Activated gamma-delta T cell treated with anti-CD3 and anti-CD28 coated beads, Interleukin-2, amount 50 U/mL, for 16 hours (primary cell): ENCODE measurements around the gene MT3.
A peak's percentile ranks its signal among the peaks of the same experiment; 100 is the strongest.
"Not testable (repeated sequence)": the region's sequence is repeated elsewhere in the genome, so short reads cannot be mapped to it uniquely, and the experiment has no call there.

Source experiments
- DNase-seq: peaks from one replicate; pipeline ENCODE4 v3.0.0-alpha.2; 2020; ENCODE audit warnings: low read depth

MT3 gene

DNA sequence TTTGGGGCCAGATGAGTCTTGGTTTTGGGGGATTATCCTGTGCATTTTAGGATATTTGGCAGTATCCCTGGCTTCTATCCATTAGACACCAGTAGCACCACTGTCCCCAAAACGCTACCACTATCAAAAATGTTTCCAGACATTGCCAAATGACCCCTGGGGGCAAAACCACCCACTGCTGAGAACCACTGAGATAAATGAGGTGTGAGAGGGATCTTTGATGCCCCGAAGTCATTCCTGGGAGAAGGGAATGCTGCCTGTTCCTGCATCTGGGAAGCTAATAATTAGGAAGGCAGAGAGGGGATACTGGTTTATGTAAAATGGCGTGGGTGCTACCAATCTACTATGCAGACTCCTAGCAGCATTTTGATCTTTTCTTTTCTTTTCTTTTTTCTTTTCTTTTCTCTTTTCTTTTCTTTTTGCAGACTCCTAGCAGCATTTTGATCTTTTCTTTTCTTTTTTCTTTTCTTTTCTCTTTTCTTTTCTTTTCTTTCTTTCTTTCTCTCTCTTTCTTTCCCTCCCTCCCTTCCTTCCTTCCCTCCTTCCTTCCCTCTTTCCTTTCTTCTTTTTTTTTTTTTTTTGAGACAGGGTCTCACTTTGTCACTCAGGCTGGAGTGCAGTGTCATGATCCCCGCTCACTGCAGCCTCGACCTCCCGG lies 8.8 kb upstream of the MT3 start:
- DNase-seq, result no peak

DNA sequence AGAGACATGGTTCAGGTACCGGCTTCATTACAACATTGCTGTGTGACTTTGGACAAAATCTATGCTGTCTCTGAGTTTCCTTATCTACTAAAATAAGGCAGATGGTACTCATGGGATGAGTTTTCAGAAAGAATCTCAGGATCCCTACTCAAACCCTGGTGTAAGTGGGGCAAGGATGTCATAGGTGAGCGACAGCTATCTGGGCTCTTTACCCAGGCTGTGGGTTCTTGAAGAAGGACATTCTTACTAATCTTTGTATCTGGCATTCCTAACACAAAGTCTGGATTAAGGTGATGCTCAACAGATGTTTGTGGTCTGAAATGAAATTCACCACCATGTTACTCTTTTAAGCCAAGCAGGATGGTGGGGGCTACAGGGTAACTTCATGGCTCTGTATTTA lies 6.4 kb upstream of the MT3 start:
- DNase-seq, result not testable (repeated sequence)

DNA sequence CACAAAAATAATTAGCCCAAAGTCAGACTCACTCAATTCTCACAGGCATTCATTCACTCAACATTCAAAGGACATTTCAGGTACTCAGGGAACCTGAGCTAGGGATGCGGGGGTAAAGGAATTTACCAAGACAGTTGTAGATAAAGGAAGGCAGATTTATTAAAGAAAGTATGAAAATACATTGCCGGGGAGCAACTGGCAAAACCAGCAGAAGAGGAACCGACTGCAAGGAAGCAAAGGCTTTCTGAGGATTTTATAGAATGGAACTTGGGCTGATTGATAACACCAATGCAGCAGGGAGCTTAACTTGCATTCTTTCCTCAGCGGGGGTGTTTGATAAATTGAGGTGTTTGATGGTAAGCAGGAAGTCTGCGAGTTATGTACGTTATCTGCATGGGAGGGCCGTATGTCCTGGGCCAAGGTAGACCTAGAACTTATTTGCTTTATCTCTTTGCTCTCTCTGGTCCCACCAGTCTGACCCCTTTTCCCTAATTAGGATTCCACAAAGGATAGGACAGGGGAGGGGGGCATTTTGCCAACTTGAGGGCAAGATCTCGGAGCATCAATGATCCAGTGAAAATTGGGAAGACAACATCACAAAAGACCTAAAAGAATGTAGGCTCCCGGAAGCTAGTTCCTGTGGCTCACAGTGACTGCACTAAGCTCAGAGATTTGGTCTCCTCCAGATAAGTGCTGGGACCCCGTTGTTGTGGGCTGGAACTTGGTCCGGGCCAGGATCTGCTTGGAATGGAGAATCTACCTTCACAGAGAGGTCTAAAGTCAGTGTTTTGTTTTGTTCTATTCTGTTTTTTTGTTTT lies 5.8 kb upstream of the MT3 start:
- DNase-seq, result no peak

- DNase-seq, result no peak
Measured at GRCh38 chr16:56584276-56584675, 5.1 kb upstream of the MT3 start.

DNA sequence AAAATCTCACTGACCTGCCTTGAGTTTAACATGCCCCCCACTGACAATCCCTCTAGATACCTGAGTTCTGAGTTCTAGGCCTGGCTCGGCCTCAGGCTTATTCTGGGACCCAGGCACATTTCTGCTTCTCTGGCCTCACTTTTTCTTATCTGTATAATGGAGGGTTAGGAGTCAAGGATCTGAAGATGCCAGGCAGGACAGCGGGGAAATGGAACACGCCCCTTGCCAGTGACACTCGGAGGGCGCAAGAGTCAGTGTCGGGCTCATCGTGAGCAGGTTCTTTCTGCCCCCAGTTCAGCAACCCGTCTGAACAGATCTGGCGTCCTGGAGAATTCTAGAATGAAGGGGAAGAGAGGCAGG lies 567 bp upstream of the MT3 start:
- no peak for DNase-seq

- no peak for DNase-seq
Measured at GRCh38 chr16:56591377-56592060, 2.2 kb downstream of the MT3 start.

- no peak for DNase-seq
Measured at GRCh38 chr16:56593573-56594291, 4.4 kb downstream of the MT3 start.

GRCh38 chr16:56594292-56594619 lies 4.9 kb downstream of the MT3 start:
- no peak for DNase-seq

- DNase-seq, result no peak
Measured at GRCh38 chr16:56600398-56600999, 11.2 kb downstream of the MT3 start.

- no peak for DNase-seq
Measured at GRCh38 chr16:56601325-56601724, 12.0 kb downstream of the MT3 start.

DNA sequence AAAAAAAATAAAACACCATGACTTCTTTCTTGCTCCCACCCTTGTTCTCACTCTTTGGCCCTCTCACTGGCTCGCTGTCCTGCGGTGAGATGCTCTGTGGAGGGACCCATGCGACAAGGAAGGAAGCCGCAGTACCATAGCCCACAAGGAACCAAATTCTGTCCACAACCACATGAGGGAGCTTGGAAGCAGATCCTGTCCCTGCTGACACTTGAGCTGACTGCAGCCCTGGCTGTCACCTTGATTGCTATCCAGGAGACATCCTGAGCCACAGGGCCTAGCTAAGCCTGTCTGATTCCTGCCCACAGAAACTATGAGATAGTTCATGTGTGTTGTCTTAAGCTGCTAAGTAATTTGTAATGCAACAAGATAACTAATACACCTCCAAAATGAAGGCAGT lies 14.3 kb downstream of the MT3 start:
- no peak for DNase-seq

DNA sequence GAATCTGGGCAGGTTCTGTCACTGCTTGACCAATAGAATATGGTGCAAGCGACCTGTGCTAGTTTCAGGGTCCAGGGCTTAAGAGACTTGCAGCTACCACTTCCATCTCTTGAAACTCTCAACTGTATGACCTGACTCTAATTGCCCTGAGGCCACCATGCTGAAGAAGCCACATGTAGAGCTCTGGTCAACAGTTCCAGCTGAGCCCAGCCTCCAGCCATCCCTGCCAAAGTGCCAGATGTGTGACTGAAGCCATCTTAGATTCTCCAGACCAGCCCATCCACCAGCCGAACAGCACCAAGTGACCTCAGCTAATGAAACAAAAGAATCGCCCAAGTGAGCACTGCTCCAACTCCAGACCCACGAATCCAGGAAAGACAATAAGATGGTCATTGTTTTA lies 15.6 kb downstream of the MT3 start:
- DNase-seq, result no peak

DNA sequence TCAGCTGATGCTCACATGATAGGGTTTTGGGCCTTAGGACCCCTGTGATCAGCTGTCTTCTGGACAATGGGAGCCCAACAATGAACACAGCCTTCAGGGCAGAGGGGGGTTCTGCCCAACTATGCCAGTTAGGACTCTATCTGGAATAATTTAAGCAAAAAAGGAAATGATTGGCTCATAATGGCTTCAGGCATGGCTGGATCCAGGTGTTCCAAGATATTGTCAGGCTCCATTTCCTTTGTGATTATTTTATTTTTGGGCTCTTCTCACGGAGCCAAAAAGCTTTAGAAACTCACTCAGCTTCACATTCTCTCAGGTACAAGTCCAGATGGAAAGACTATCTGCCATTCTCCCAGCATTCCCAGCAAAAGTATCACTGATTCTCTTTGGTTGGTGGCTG lies 16.1 kb downstream of the MT3 start:
- DNase-seq, result no peak

GRCh38 chr16:56606071-56606475 lies 16.7 kb downstream of the MT3 start:
- no peak for DNase-seq

GRCh38 chr16:56606476-56607108 lies 17.3 kb downstream of the MT3 start:
- DNase-seq, result no peak

GRCh38 chr16:56607109-56607618 lies 17.8 kb downstream of the MT3 start:
- no peak for DNase-seq

- DNase-seq, result no peak
Measured at GRCh38 chr16:56607675-56608042, 18.3 kb downstream of the MT3 start.

DNA sequence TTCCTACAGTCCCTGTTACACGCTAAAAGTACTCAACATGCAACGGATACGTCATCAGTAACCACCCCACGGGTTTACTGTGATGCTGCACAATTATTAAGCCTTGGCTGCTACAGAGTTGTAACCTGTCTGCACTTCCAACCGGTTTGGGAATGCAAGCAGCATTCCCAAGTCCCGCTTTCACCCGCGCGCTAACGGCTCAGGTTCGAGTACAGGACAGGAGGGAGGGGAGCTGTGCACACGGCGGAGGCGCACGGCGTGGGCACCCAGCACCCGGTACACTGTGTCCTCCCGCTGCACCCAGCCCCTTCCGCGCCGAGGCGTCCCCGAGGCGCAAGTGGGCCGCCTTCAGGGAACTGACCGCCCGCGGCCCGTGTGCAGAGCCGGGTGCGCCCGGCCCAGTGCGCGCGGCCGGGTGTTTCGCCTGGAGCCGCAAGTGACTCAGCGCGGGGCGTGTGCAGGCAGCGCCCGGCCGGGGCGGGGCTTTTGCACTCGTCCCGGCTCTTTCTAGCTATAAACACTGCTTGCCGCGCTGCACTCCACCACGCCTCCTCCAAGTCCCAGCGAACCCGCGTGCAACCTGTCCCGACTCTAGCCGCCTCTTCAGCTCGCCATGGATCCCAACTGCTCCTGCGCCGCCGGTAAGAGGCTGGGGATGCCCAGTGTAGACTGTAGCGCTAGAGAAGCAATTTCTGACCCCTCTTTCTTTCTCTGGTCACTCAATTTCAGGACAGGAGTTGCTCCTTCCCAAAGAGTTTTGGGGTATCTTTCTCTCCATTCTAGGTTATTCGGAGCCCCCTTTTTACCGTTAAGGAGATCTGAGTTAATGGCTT lies 18.9 kb downstream of the MT3 start, which contains the start of gene MT2A:
TSS of gene MT2A (plus strand) at position 542 of the 833 bp plus-strand sequence. CDS start at position 614, 72 bp downstream.
- DNase-seq, result peak; percentile 75

- DNase-seq, result no peak
Measured at GRCh38 chr16:56608876-56609462, 19.6 kb downstream of the MT3 start.

DNA sequence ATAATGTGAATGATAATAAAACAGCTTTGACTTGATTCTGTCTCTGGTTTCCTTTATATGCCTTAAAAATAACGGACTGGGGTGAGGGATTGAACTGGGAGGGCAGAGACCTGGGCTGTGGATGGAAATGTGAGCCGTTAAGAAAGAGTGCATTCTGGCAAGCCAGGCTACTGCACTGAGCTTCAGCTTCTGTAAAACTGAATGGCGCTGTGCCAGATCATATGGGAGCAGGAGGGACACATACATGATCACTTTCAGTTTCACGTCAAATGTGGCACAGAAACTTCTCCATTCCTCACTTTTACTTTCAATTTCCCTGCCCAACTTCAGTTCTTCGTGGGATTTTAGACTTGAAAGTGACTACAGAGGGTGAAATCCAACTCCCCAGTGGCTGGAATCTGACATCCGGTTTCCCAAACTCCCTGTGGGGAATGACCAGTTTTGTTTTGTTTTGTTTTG lies 20.2 kb downstream of the MT3 start:
- peak; percentile 48 for DNase-seq
